Activated CD8-positive, alpha-beta memory T cell treated with anti-CD3 and anti-CD28 coated beads for 48 hours (primary cell): ENCODE measurements around the gene CTSW.
A peak's percentile ranks its signal among the peaks of the same experiment; 100 is the strongest.

Experiments used
- DNase-seq, 3 experiments: peaks; one replicate each; pipeline ENCODE4 v3.0.0-alpha.2; 2020; ENCODE audit warnings: low read depth in 2 of 3, low spot score in 2 of 3

The CTSW gene

DNA sequence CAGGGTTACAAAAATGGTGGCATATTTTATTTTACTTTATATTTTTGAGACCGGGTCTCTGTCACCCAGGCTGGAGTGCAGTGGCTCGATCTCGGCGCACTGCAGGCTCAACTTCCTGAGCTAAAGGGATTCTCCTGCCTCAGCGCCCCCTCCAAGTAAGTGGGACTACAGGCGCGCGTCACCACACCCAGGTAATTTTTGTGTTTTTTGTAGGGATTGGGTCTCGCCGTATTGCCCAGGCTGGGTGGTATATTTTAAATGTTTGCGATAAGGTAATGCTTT is 21.2 kb downstream of the CTSW start:
- no peak for DNase-seq

DNA sequence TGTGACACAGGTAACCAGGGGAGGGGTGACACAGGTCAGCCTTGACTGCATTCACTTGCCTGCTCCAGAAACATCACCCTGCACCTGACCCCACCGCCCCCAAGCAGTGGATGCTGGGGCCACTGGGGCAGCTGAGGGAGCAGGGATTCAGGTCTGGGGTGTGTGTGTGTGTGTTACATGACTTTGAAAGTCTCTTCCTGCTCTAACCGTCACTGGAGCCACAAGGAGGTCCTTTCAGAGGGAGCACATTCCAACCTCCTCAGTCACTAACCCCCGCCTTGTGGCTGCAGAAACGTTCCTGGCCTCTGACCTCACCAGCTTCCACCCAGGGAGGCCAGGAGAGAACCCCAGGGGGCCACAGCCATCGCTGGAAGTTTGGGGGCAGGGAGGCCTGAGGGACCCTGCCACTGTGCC is 23.4 kb downstream of the CTSW start:
- DNase-seq: no peak

DNA sequence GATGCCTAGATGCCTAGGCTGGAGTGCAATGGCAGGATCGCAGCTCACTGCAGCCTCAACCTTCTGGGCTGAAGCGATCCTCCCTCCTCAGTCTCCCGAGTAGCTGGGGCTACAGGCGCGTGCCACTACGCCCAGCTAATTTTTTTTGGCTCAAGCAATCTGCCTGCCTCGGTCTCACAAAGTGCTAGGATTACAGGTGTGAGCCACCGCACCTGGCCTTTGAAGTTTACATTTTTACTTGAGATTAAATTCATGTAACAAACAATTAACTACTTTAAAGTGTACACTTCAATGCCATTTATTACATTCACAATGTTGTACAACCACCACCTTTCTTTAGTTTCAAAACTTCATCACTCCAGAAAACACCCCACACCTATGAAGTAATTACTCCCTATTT is 24.1 kb downstream of the CTSW start:
- no peak for DNase-seq

DNA sequence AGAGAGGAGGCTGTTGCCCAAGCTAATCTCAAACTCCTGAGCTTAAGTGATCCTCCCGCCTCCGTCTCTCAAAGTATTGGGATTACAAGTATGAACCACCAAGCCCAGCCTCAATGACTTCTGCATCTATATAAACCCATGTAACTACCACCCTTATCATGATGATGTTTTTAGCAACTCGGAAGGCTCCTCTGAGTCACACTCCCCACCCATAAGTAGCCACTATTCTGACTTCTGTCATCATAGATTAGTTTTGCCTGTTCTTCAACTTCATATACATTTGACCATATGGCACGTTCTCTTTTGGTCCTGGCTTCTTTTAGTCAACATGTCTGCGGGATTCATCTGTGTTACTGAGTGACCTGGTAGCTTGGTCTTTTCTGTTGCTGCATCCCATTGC is 27.0 kb downstream of the CTSW start:
- DNase-seq: no peak

DNA sequence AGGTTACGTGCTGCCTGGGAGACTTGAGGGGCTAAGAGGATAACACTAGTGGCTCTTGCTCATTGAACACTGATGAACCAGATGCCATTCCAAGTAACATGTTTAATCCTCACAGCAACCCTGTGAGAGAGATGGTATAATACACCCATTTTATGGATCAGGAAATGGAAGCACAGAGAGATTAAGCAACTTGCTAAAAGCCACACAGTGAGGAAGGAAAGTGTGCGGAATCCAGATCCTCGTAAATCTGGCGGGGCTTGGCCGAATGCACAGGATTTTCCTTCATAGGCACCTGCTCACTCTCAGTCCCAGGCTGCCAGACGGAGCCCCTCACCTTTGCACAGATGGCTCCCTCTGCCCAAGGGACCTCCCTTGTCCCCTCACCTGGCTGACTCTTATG is 28.2 kb downstream of the CTSW start:
- no peak for DNase-seq

DNA sequence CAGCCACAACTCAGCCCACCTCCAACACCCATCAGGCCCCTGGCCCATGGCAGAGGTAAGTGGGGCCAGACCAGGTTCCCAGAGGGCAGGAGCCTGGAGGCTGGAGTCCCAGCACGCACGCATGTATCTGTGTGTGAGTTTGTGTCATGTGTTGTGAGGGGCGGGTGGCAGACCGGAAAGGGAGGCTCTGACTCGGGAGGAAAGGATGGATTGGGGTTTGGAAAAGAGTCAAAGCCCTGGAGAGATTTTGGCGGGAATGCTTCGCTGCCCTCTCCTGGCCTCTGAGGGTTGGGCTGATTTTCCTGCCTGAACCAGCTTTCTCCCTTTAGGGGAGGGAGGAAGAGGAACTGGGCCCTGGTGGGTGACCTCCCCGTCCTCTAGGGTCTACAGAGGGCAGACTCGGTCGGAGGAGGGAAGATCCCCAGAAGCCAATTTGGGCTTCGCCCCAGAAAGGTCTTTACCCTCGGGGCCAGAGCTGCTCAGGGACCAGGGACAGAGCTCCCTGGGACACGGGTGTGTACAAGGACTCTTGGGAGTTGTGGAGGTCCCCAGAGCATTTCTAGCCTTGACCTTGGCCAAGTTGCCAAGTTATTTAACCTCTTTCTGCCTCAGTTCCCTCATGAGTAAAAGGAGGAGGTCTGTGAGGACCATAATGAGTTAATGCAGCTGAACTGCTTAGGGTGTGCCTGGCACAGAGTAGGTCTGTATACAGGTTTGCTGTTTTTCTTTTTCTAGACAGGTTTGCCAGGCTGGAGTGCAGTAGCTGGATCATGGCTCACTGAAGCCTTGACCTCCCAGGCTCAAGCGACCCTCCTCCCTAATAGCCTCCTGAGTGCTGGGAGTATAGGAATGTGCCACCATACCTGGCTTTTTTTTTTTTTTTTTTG is 32.3 kb downstream of the CTSW start:
- DNase-seq: no peak

DNA sequence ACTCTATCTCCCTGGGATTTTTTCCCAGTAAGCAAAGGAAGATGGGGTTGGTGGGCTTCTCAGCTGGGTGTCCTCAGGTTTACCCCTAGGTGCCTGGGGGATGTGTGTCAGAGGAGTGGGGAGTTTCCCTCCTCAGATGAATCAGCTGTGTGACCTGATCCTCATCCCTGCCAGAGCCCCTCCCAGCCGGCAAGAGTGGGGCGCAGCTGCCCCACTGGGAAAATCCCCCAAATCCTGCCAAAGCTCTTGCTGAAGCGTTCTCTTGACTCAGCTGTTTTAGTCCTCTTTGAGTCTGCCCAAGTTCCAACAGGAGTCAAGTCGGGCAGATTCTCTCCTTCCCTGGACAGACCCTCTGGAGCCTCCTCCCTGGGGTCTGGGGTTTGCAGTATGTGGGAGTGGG is 33.2 kb downstream of the CTSW start:
- DNase-seq: no peak

DNA sequence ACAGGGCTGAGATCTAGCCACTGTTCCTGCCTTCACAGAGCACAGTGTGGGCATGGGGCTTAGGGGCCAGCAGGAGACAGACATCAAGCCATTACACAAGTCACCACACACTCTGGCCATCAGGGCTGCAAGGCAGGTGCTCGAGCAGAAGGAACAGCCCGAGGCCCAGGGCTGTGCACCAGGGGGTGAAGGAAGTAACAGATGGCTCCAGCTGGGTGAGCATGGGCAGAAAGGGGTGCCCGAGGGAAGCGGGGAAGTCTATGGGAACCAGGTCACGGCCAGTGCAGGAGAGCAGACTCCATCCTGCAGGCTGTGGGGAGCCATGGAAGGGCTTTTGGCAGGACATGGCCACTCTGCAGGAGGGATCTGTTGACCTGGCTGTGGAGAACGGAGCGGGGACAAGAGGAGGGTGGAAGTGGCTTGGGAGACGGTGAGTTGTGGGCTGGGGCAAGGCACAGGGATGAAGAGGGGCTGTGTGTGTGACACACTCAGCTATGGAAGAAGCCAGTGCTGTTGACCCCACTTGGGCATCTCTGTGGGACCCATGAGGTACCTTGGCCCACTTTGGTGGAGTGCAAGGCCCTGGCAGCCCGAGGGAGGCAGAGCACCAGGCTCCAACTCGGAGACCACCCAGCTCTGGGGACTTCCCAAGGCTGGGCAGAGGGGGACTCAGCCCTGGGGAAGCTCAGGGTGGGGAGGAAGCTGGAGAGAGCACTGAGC is 35.6 kb downstream of the CTSW start:
- no peak for DNase-seq

DNA sequence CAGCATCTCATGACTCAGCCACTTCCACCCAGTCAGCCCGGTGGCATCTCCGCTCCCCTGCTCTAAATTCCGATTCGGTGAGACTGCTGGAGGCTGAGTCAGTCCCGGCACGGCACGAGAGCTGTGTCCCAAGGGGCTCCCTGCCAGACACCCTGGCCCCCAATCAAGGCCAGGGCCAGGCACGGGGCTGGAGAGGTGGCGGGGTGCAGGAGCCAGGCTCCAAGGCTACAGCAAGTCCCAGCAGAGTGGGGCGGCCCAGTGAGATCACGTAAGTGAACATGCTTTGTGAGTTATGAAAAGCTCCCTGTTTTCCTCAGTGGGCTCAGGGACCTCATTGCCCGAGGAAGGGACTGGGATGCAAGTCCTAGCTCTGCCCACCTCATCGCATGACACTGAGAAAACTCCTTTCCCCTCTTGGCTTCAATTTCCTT is 36.2 kb downstream of the CTSW start:
- DNase-seq: no peak

DNA sequence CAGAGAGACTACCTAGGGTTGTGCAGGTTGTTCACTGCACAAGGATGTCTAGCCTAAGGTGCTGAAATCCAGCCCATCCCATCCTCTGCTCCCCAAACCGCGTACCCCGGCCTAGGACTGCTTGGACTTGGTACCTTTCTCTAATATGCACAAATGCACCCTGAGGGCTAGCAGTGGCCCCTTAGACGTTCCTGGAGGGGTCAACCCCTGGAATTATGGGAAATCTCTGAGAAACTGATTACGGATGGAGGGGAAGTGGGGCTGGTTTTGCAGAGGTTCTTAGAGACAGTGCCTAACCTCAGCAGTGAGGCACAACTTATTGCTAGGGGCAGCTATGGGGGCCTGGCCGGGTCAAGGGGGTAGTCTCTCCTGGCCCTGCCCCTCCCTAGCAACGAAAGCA is 36.8 kb downstream of the CTSW start:
- no peak for DNase-seq

DNA sequence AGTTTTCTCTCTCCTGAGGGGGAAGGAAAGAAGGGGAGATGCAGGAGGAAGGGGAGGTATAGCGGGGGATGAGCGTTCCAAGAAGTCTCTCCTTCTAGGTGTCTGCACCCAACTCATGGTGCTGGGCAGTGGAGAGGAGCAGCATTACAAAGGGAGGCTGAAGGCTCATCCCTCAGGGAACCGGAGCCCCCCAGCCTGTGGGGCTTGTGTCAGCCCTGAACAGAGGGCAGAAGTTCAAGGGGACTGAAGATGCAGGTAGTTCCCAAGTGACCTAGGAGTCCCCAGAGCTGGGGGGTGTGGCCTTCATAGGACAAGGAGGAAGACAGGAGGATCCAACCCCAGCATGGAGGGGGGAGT is 37.4 kb downstream of the CTSW start:
- no peak for DNase-seq

DNA sequence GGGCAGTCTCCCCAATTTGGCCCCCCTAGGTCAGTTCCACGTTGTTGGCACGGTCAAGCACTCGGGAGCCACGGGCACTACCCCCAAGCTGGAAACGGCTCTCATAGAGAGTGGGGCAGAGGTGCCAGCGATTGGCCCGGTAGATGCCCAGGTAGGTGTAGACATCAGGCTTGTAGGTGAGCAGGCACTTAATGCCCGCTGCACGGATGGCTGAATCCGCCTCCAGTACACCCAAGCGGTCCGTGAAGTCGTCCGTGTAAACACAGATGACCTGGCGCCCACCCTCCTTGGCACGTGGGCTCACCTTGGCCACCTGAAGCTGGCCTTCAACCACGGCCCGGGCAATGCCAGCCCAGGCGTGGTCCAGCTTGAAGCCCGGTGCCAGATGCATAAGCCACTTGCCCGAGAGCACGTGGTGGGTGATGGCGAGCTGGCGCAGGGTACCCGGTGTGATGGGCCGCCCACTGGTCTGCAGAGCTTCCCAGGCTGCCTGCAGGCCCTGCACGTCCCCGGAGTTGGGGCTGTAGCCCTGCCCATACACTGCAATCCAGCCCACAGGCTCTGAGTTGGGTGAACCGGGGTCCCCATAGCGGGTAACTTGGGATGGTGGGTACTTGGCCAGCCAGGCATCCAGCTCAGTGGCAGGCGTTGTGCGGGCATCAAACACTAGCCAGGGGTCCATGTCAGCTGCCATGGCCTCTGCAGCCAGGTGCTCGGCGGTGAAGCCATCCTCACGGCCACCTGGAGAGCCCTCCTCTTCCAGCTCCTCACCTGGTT is 38.0 kb downstream of the CTSW start:
- no peak for DNase-seq

DNA sequence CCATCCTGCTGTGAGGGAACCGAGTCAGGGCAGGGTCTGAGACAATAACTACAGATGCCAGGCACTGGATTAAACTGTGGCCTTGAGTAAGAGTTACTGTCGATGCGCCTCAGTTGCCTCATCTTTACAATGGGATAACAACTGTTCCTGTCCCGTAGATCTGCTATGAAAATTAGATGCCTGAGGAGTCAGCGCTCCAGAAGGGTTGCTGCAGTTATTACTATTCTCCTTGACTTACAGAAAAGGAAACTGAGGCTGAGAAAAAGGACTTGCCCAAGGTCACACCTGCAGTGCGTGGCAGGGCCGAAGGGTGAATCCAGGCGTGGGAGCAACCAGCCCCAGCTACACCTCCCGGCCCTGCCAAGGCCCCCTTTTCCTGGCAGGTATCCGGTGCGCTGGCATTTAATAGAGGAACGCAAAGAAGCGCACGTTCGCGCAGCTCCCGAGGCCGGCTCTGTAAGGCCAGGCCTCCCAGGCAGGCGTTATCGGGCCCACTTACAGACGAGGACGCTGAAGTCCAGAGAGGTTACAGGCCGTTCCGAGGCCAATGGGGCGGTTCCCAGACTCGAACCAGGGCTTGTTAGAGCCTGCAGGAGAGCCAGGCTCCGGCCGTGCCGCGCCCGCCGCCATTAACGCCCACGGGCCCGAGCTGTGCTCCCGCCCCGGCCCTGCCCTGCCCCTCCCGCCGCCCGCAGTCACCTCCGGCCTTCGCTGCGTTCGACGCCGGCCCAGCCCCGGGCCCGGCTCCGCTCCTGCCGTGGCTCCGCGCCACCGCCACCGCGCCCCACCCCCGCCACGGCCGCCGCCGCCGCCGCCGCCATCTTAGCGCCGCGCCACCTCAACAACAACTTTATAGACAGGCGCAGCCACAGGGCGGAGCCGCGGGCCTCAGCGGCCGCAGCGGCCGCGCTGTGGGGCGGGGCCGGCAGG is 38.8 kb downstream of the CTSW start, which contains the start of gene C11orf68:
C11orf68 (minus strand) TSS at position 852 of the 930 bp plus-strand sequence; CDS start at position 821, 31 bp downstream.
- peak in 1 of 3 experiments; percentile 19 for DNase-seq

DNA sequence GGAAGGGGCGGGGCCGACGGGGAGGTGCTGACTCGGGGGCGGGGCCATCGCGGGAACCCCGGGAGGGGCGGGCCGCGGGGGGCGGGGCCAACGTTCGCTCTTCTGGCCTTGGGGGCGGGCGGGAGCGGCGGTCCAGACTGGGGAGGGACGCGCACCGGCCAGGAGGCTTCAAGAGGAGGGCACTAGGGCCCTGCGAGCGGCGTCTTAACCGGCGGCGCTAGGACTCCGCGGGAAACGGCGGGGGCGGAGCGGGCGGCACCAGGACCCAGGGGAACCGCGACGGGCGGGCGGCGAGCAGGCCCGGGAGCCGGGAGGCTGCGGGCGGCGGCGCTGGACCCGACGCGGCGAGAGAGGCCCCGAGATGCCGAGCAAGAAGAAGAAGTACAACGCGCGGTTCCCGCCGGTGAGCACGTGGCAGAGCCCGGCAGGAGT is 39.5 kb downstream of the CTSW start, which contains the start of gene DRAP1:
DRAP1 (plus strand) TSS at position 286 of the 432 bp plus-strand sequence; CDS start at position 362, 76 bp downstream.
- peak; percentile 98 to 99 (median 99) for DNase-seq

DNA sequence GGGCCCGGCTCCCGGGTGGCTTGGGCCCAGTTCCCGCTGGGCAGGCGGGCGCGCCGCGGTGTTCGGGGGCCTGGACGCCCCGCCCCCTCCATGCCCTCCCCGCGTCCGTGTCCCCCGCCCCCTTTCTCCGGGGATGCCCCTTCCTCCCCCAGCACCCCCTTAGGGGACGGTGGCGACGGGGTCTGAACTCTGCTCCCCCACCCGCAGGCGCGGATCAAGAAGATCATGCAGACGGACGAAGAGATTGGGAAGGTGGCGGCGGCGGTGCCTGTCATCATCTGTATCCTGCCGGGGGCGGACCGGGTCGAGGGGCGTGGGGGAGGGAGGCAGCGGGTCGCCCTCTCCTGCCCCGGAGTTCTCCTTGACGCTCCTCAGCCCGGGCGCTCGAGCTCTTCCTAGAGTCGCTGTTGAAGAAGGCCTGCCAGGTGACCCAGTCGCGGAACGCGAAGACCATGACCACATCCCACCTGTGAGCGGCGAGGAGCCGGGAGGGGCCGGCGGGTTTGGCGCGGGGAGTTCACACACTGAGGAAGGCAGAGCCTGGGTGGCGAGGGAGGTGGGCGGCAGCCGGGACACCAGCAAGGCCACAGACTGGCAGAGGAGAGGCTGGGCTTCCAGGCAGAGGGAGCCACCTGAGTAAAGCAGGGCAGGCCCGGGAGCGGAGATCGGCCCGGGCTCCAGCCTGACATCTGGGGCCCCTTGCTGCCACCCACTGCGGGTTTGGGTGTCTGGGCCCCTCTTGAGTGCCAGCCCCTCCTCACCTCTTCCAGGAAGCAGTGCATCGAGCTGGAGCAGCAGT is 40.1 kb downstream of the CTSW start:
- DNase-seq: no peak

DNA sequence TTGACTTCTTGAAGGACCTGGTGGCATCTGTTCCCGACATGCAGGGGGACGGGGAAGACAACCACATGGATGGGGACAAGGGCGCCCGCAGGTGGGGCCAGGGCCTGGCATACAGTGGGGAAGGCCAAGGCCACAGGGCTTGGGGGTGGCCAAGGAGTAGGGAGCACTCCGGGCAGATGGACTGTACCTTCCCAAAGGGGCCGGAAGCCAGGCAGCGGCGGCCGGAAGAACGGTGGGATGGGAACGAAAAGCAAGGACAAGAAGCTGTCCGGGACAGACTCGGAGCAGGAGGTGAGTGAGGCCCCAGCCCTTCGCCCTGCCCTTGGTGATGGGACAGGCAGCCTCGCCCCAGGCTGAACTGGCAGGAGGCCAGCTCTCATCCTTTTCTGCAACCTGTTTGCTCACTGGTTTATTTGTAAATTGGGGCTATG is 40.8 kb downstream of the CTSW start:
- no peak for DNase-seq

DNA sequence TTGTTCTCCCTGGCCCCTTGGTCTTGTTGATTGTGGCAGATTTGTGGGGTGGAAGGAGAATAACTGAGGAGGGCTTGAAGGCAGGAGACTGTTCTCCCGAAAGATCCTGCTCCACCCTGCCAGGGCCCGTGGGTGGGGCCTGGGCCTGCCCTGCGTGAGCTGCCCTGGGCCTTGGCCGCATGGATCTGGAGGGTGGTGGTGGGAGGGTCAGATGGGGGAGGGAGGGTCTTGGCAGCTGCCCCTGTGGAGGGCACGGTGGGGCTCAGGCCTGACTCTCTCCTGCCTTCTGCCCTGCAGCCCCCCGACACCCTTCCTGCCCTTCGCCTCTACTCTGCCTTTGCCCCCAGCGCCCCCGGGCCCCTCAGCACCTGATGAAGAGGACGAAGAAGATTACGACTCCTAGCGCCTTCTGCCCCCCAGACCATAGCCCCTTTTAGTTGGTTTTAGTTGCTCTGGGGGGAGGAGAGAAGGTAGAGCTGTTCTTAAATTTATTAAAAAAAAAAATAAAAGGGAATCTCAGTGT is 41.5 kb downstream of the CTSW start:
- DNase-seq: no peak

DNA sequence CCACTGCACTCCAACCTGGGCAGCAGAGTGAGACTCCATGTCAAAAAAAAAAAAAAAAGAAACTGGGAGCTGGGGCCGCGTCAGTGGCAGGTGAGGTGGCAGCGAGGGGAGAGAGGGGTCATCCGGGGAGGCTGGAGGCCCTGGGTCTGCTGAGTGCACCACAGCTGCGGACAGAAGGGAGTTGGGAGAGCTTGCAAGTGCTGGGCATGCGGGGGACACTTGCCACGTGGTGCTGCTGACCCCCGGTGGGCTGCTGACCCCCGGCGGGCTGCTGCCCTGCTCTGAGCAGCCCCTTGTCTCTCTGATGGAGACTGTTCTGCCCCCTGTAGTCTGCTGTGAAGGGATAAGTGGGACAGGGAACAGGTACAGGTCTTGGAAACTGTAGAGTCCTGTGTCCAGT is 42.2 kb downstream of the CTSW start:
- DNase-seq: no peak

DNA sequence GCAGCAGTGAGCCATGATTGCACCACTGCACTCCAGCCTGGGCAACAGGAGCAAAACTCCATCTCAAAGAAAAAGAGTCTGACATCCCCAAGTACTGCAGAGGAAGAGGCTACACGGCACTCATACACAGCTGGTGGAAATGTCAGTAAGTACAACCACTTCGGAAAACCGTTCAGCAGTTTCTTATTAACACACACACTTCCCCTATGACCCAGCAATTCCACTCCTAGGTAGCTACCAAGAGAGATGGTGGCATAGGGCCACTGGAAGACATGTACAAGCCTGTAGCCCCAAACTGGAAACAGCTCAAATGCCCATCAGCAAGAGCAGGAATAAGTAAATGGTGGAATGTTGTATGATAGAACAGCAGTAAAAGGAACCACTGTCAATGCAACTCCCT is 42.9 kb downstream of the CTSW start:
- DNase-seq: no peak
